ENCODE results near the gene XRCC6.

The XRCC6 gene

DNA sequence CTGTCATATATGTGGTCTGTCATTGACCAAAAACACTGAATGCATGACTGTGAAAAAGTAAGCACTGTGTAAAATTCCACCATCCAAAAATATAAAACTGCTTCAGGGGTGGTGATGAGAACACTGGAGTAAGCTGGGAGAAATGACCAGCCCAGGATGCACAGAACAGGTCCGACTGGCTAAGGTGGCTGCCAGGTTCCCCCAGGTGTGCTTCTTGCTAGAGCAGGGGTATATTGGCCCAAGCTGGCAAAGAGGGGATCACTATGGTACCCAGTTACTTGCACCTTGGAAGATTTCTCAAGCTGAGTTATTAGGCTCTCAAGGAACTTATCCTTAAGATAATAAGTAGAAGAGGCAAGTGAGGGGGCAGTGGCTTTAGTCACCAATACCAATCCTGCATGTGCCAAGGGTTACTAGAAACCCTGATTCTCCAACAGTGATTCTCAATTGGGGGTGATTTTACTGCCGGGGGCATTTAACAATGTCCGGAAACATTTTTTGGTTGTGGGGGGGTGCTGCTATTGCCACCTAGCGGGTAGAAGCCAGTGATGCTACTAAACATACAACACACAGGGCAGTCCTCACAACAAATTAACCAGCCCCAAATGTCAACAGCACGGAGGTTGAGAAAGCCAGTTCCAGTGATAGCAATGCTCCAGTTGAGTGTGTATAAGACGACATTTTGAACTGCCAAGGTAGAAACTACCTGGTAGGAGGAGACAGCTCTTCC is 51.9 kb downstream of the XRCC6 start:
- peak; percentile 20 for DNase-seq (ENCODE audit: low read depth)
- no peak overlapping the region for H3K4me3 ChIP-seq (ENCODE audit: low read depth, low read length)
- TF ChIP-seq, protein P1, sequence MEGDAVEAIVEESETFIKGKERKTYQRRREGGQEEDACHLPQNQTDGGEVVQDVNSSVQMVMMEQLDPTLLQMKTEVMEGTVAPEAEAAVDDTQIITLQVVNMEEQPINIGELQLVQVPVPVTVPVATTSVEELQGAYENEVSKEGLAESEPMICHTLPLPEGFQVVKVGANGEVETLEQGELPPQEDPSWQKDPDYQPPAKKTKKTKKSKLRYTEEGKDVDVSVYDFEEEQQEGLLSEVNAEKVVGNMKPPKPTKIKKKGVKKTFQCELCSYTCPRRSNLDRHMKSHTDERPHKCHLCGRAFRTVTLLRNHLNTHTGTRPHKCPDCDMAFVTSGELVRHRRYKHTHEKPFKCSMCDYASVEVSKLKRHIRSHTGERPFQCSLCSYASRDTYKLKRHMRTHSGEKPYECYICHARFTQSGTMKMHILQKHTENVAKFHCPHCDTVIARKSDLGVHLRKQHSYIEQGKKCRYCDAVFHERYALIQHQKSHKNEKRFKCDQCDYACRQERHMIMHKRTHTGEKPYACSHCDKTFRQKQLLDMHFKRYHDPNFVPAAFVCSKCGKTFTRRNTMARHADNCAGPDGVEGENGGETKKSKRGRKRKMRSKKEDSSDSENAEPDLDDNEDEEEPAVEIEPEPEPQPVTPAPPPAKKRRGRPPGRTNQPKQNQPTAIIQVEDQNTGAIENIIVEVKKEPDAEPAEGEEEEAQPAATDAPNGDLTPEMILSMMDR (conservative IDR thresholded peaks at IDR 0.05; ENCODE audit: low read depth, low read length), result peak; percentile 56

DNA sequence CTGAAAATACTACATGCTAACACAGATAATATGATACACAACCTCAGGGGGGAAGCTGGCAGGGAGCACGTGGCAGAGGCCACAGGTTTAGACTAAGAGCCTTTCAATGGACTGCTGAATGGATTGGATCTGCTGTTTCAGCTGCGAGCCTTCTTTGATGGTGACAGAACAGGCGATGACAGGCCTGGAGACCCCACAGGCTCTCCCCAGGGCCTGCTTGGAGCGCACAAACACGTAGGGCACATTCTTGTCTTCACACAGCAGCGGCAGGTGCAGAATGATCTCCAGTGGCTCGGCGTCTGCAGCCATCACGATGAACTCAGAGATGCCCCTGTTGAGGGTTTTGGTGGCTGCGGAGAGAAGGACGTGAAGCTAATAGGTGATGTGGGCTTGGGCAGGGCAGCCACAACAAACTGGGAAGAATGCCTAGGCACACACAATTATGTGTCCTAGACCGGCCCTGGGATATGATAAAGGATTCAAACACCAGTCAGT is 53.8 kb downstream of the XRCC6 start:
- TF ChIP-seq, protein P1 (conservative IDR thresholded peaks at IDR 0.05; ENCODE audit: low read depth, low read length), result no peak
- H3K4me3 ChIP-seq (ENCODE audit: low read depth, low read length), result no peak overlapping the region
- DNase-seq (ENCODE audit: low read depth), result no peak

- no peak overlapping the region for H3K4me3 ChIP-seq (ENCODE audit: low read depth, low read length)
- no peak for DNase-seq (ENCODE audit: low read depth)
- TF ChIP-seq, protein P1 (conservative IDR thresholded peaks at IDR 0.05; ENCODE audit: low read depth, low read length), result no peak
Observed at GRCh38 chr22:41676134-41676533, 55.0 kb downstream of the XRCC6 start.

GRCh38 chr22:41681616-41682015 is 60.5 kb downstream of the XRCC6 start:
- TF ChIP-seq, protein P1 (conservative IDR thresholded peaks at IDR 0.05; ENCODE audit: low read depth, low read length), result no peak
- peak overlapping the region; percentile 80 for H3K4me3 ChIP-seq (ENCODE audit: low read depth, low read length)
- peak; percentile 37 for DNase-seq (ENCODE audit: low read depth)

DNA sequence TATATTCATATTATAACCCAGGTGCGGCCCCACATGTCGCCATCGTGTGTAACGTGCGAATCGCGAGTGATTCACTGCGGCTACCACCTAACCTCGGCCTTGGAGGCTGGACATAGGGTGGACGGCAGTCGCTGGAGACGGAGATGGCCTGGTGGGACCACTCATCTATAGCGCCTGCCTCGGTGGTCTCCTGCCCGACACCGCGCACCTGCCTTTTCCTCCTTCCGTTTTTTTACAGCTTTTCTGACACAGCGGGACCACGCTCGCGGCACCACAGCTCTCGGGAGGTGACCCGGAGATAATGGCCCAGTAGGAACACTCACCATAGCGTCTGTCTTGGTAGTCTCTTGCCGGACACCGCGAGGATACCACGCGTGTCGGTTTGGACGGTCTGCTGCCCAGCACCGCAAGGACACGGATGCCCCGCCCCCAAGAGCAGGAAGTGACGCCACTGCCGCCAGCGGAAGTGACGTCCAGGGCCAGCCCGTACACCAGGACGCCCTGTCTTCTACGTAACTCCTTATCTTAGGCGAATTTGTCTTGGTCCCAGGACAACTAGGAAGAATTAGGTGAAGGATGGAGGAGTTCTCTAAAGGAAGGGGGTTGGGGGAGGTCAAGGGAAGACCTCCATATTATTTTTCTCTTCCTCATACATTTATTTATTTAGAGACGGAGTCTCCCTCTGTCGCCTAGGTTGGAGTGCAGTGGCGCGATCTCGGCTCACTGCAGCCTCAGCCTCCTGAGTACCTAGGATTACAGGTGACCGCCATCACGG is 61.1 kb downstream of the XRCC6 start:
- TF ChIP-seq, protein P1 (conservative IDR thresholded peaks at IDR 0.05; ENCODE audit: low read depth, low read length), result no peak
- peak; percentile 92 for DNase-seq (ENCODE audit: low read depth)
- peak overlapping the region; percentile 80 for H3K4me3 ChIP-seq (ENCODE audit: low read depth, low read length)

DNA sequence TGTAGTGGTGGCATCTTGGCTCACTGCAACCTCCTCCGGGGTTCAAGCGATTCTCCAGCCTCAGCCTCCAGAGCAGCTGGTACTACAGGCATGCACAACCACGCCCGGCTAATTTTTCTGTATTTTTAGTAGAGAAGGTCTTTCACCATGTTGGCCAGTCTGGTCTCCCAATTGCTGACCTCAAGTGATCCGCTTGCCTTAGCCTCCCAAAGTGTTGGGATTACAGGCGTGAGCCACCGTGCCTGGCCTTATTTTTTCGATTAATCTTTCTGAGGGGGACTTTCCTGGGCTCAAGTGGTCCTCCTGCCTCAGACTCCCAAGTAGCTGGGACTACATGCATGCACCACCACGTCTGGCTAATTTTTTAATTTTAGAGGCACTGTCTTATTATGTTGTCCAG is 62.0 kb downstream of the XRCC6 start:
- TF ChIP-seq, protein P1 (conservative IDR thresholded peaks at IDR 0.05; ENCODE audit: low read depth, low read length), result no peak
- DNase-seq (ENCODE audit: low read depth), result no peak
- H3K4me3 ChIP-seq (ENCODE audit: low read depth, low read length), result no peak overlapping the region

Measured in choroid plexus epithelial cell (primary cell).